Motor neuron (in vitro differentiated cells): ENCODE data around the gene RNF11. TPM values are rescaled to one million over a fixed set of nuclear protein-coding genes. Genes with fewer than 3 reads are reported as not detected.
A peak's percentile ranks its signal among the peaks of the same experiment; 100 is the strongest.

ENCODE experiments used
- ATAC-seq, 8 experiments: fragments of 200-7000 bp; cut with Tn5 transposase; replicated peaks in 6 of 8; 2 replicates each; pipeline ENCODE4 v1.8.0; 2021; ENCODE audit warnings: mild to moderate bottlenecking in 8 of 8, moderate library complexity in 8 of 8
- H3K27ac ChIP-seq, 2 donors: fragments of 250-450 bp; sonication (Bioruptor Pico); 2 replicates each; pipeline ENCODE4 v1.9.0; 2021; ENCODE audit warnings: antibody characterized with exemption in 2 of 2, mild to moderate bottlenecking in 2 of 2, moderate library complexity in 1 of 2
- H3K4me1 ChIP-seq, 2 donors: fragments of 250-450 bp; sonication (Bioruptor Pico); replicated peaks in 1 of 2; 2 replicates each; pipeline ENCODE4 v1.6.1; 2021; ENCODE audit warnings: antibody characterized with exemption in 2 of 2, mild to moderate bottlenecking in 2 of 2, moderate library complexity in 1 of 2
- H3K4me3 ChIP-seq, 5 donors: fragments of 250-450 bp; sonication (Bioruptor Pico); 2 replicates each; pipeline ENCODE4 v1.9.0; 2021; ENCODE audit warnings: antibody characterized with exemption in 5 of 5, mild to moderate bottlenecking in 5 of 5, moderate library complexity in 4 of 5
- WGBS, 10 experiments: fragments of 450-650 bp; shearing (Covaris generic); methylation state at CpG; one replicate each; pipeline ENCODE4 v1.0.0; 2022; 5-methylcytosine and 5-hydroxymethylcytosine counted together
- in situ Hi-C, 9 experiments: fragments of 400-800 bp; cut with MboI; loops; one replicate each; pipeline ENCODE4 v1.15.0; 2021; ENCODE audit warnings: low sequenced_read_pairs in 9 of 9, low pct_unique_long_range_greater_than_20kb in 2 of 9; ENCODE audit not compliant: unreplicated experiment in 9 of 9
- total RNA-seq, 8 experiments: library from RNA; unstranded; fragments of 300-600 nt; gene quantifications; 2 replicates each; pipeline versions ENCODE4 v1.2.3 to v1.2.4, GENCODE V29; 2022

Gene RNF11
- total RNA-seq, 8 experiments from 2014 or later, result 45.0 to 159 (median 93.8) TPM

GRCh38 chr1:51296383-51297357 lies 60.6 kb downstream of the RNF11 start:
- peak; percentile 74 to 91 (median 84) for ATAC-seq
- H3K4me1 ChIP-seq, result peaks cover under 1 to 15% of the 10 kb centered on the region in 2 donors
- 28 to 90% (median 68%) methylated on average over 1 to 18 of the region's 33 CpGs; no CpG with 5 or more reads in 2 of the 10 experiments for WGBS, 10 experiments
- no peak overlapping the region for H3K4me3 ChIP-seq
- in situ Hi-C loops, result no loop called here
- no peak overlapping the region for H3K27ac ChIP-seq

DNA sequence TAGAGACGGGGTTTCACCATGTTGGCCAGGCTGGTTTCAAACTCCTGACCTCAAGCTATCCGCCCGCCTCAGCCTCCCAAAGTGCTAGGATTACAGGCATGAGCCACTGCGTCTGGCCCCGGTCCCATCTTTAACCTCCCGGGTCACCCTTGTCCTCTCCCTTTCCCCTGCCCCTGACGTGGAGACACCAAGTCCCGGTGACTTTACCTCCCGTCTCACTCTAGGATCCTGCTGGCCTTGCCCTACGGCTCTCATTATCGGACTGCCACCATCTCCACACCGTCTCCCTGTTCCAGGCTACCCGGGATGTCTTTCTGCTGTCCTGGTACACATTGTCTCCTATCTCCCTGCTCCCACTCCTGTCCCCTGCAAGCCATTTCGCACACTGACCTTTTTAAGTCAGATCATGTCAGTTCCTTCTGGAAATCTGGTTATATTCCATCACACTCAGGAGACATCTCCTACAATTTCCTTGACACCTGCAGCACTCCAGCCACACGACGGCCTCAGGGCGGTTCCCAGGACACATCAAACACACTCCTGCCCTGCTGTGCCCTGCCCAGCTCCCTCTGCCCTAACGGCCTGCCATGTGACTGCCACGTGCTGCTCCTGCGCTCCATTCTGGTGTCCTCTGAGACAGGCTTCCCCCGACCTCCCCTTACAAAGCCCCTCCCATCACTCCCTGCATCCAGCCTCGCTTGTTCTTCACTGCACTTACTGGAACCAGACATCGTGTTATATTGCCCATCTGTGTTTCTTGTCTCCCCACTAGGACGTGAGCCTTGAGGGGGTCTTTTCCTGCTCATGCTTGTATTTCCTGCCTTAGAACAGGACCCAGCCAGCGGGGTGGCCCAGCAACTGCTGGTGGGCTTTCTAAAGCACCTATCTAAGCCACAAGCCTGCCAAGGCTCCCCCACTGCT lies 61.6 kb downstream of the RNF11 start:
- in situ Hi-C loops, result no loop called here

DNA sequence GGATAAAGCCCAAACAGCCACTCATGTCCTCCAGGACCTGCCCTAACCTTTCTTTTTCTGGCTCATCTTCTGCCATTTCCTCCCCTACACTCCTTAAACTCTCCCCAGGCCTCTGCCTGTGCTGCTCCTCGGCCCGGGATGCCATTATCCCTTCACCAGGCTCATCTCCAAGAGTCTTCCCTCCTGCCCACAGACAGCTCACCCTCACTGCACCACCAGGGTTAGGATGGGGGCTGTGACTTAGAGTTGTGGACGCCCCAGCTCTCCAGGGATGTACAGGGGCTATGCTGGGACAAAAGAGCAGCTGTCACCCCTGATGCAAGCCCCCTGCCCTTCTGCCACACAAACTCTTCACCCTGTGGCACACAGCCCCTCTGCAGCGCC lies 62.2 kb downstream of the RNF11 start:
- no peak for ATAC-seq
- Histone ChIP-seq H3K4me3 (no peak overlapping the region), H3K27ac (no peak overlapping the region), H3K4me1 (peaks cover 4 to 17% of the 10 kb centered on the region in 2 donors)
- in situ Hi-C loops, result no loop called here
- 83 to 94% (median 92%) methylated on average over 2 to 4 of the region's 4 CpGs; no CpG with 5 or more reads in 6 of the 10 experiments for WGBS, 10 experiments

More for the DNA sequence above, 61.6 kb downstream of the RNF11 start:
- Histone ChIP-seq H3K4me1 (peaks cover 4 to 17% of the 10 kb centered on the region in 2 donors), H3K4me3 (no peak overlapping the region), H3K27ac (no peak overlapping the region)
- peak in 4 of 8 experiments; percentile 43 to 59 (median 48) for ATAC-seq
- WGBS, 10 experiments, result 78 to 100% (median 89%) methylated on average over 1 to 18 of the region's 25 CpGs; no CpG with 5 or more reads in 2 of the 10 experiments

DNA sequence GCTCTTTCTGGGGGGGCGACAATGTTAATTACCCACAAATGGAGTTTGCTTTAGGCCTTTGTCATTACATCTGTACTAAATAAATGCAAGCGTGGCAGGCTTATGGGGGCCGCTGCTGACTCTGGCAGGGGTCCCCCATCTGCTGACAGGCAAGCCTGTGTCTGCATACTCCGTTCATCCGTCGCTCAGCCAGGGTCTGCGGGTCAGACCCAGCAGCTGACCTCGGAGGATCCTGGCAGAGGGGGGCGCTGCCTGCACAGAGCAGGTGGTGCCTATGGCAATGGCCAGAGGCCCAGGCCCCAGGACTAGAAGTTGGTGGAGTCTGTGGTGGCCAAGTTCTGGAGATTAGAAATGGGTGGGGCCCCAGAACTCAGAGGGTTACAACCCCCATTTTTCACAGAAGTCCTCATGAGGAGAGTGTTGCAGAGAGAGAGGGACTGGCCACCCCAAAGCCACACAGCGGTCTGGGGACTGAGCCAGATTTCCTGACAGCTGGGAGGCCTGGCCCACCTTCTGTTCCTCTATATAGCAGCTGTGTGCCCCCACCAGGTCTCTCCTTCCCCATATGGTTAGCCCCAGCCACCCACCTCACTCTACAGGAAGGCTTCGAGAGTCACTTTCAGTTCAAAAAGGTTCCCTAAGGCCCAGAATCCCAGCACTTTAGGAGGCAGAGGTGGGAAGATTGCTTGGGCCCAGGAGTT lies 63.3 kb downstream of the RNF11 start:
- 72 to 100% (median 88%) methylated on average over 1 to 11 of the region's 11 CpGs; no CpG with 5 or more reads in 3 of the 10 experiments for WGBS, 10 experiments
- ATAC-seq, result no peak
- in situ Hi-C loops, result no loop called here

DNA sequence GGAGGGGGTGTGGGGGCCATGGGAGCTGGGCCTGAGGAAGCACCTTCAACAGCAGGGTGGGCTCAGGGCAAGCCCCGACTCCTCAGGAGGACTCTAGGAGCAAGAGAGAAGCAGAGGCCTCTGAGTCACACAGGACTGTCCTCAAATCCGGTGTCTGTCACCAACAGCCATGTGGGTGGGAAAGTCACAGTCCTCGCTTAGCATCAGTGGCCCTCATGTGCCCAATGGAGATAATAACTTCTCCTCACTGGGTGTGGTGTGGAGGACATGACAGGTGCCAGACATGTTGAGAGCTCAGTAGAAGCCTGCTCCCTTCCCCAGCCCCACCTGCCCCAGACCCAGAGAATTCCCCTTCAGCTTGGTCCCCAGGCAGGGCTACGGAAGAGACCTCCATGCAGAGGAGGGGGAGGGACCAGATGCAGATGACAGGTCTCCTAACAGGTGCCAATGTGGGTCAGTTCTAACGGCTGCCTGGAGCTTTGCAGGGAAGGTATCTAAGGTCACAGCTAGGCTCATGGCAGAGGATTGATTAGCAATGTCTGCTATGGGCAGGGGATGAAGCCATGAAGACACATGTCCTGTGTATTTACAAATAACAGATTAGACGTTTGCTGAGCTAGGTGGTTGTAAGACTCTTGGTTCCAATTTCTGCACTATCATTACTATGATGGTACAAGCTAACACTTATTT lies 64.1 kb downstream of the RNF11 start:
- Histone ChIP-seq H3K4me1 (peaks cover 4 to 21% of the 10 kb centered on the region in 2 donors), H3K4me3 (no peak overlapping the region), H3K27ac (no peak overlapping the region)
- WGBS, 10 experiments, result 60 to 100% (median 100%) methylated on average over 1 to 2 of the region's 6 CpGs; no CpG with 5 or more reads in 5 of the 10 experiments
- ATAC-seq, result no peak
- in situ Hi-C loops, result no loop called here

More for the DNA sequence above, 63.3 kb downstream of the RNF11 start:
- H3K4me1 ChIP-seq, result peaks cover 4 to 17% of the 10 kb centered on the region in 2 donors
- H3K27ac ChIP-seq, result no peak overlapping the region
- no peak overlapping the region for H3K4me3 ChIP-seq

DNA sequence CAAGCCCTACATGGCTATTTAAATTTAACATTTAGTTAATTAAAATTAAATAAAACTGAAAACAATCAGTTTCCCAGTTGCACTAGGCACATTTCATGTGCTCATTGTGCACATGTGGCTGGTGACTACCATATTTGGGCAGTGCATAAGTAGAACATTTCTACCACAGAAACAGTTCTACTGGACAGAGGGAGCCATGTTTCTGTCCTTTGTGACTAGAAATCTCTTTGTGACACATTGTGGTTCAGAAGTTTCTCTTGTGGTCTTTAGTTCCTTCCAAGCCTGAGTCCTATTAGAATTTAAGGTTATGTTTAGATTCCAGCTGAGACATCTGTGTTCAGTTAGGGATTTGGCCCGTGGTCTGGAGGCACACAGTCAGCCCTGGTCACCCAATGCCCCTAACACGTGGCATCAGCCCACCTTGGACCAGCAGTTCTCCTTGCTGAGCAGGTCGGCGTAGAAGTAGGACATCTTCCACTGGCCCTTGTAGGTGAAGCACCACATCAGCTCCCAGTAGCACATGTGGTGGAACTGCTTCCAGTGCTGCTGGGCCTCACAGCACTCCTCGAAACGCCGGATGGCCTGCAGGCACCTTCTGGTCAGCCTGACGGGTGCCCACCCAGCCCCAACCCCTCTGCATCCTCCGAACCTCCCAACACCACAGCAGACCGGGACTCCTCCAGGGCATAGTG lies 65.2 kb downstream of the RNF11 start:
- ATAC-seq, result no peak
- in situ Hi-C loops, result no loop called here
- H3K4me1 ChIP-seq, result peaks cover 4 to 24% of the 10 kb centered on the region in 2 donors
- 40 to 94% (median 66%) methylated on average over 2 to 7 of the region's 10 CpGs; no CpG with 5 or more reads in 4 of the 10 experiments for WGBS, 10 experiments
- no peak overlapping the region for H3K27ac ChIP-seq
- H3K4me3 ChIP-seq, result no peak overlapping the region

DNA sequence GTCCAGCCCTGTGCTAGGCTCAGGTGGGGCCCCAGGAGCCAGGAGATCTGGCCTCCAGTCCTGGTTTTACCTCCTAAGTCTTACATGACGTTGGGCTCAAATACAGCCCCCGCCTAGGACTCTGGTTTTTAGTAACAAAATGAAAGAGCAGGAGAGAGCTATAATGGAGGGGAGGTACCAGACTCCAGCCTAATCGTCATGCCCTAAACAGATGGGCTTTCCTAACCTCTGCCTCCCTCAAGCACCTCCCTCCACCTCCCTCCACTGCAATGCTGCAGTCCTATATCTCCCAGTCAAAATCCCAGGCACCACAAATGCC lies 65.7 kb downstream of the RNF11 start:
- peak in 5 of 8 experiments; percentile 16 to 26 (median 20) for ATAC-seq
- WGBS, 10 experiments, result 57 to 67% (median 63%) methylated on average over 1 to 3 of the region's 3 CpGs; no CpG with 5 or more reads in 7 of the 10 experiments
- no peak overlapping the region for H3K27ac ChIP-seq
- peaks cover 4 to 24% of the 10 kb centered on the region in 2 donors for H3K4me1 ChIP-seq
- in situ Hi-C loops, result no loop called here
- no peak overlapping the region for H3K4me3 ChIP-seq

DNA sequence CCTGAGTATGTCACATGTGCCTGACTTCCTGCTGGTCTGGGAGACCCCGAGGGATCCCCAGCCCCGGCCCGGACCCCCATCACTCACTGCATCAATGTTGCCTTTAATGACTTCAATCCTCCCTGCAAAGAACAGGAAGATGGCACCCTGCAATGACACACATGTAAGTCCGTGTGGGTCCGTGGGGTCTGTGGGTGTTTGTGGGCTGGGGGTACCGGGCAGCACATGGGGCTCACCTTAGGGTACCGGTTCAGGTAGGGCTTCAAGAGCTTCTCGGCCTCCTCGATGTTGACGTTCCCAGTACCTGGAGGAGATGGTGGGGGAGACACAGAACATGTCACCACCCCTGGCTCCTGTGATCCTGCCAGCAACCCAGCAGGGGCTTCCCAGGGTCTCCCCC lies 66.2 kb downstream of the RNF11 start:
- Histone ChIP-seq H3K4me1 (peaks cover 4 to 19% of the 10 kb centered on the region in 2 donors), H3K27ac (no peak overlapping the region), H3K4me3 (no peak overlapping the region)
- in situ Hi-C loops, result no loop called here
- 83 to 100% (median 100%) methylated on average over 1 to 3 of the region's 10 CpGs; no CpG with 5 or more reads in 7 of the 10 experiments for WGBS, 10 experiments
- ATAC-seq, result no peak

- no peak overlapping the region for H3K4me3 ChIP-seq
- peaks cover 4 to 15% of the 10 kb centered on the region in 2 donors for H3K4me1 ChIP-seq
- in situ Hi-C loops, result no loop called here
- peak in 1 of 8 experiments; percentile 14 for ATAC-seq
- H3K27ac ChIP-seq, result no peak overlapping the region
- WGBS, 10 experiments, result 80 to 100% (median 100%) methylated on average over 1 to 2 of the region's 7 CpGs; no CpG with 5 or more reads in 5 of the 10 experiments
Measured at GRCh38 chr1:51302746-51303145, 66.7 kb downstream of the RNF11 start.

DNA sequence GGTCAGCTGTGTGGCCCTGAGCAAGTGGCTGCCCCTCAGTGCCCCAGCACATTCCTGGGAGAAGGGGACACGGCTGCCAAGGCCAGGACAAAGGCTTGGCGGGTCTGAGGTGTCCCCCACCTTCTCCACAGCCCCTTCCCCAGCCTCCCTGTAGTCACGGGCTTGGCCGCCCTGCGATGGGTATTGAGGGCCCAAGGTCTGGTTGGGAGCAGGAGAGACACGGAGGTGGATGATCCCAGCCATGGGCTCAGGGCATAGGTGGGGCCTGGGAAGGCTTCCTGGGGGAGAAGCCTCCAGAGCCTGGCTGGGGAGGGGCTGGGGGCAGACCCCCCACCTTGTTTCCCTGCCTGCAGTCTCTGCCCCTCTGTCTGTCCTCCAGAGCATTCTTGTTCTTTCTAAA lies 67.2 kb downstream of the RNF11 start:
- peak in 1 of 8 experiments; percentile 4 for ATAC-seq
- no peak overlapping the region for H3K4me3 ChIP-seq
- in situ Hi-C loops, result no loop called here

DNA sequence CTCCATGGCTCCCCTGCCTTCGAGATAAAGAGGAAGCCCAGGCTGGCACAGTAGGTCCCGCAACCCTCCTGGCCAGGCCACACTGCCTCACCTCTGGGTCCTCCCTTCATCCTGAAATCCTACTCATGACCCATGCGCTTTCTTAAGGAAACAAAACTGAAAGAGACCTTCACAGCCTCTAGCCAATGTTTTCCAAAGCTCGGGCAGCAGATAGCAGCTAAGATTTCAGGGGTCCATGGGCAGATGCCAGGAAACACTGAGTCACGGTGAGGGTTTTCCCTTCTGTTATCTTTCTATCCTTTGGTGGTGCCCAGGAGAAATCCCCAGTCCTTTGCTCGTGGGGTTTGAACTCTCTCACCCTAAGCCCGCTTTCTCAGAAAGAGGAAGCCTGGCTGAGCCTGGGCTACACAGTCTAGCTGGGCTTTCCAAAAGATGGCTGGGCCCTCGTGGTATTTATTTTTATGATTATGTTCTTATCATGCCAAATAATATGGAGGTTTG lies 67.7 kb downstream of the RNF11 start:
- Histone ChIP-seq H3K4me3 (no peak overlapping the region), H3K27ac (no peak overlapping the region), H3K4me1 (peaks cover 4 to 12% of the 10 kb centered on the region in 2 donors)
- ATAC-seq, result peak in 1 of 8 experiments; percentile 10
- 17 to 100% (median 90%) methylated on average over 1 to 8 of the region's 8 CpGs; no CpG with 5 or more reads in 2 of the 10 experiments for WGBS, 10 experiments
- in situ Hi-C loops, result no loop called here

More for the DNA sequence above, 67.2 kb downstream of the RNF11 start:
- Histone ChIP-seq H3K4me1 (peaks cover 4 to 12% of the 10 kb centered on the region in 2 donors), H3K27ac (no peak overlapping the region)
- 67 to 100% (median 87%) methylated on average over 1 to 3 of the region's 6 CpGs; no CpG with 5 or more reads in 7 of the 10 experiments for WGBS, 10 experiments
